Colonic mucosa (tissue), 4 donors: ENCODE data around the gene PLEKHA6. TPM values are rescaled to one million over a fixed set of nuclear protein-coding genes. Genes with fewer than 3 reads are reported as not detected.

Experiments
- DNase-seq: peaks from one replicate; pipeline ENCODE4 v3.0.0-alpha.2; 2020
- H3K27ac ChIP-seq: fragments of 200-600 bp; one replicate; pipeline ENCODE4 v1.8.0; 2021
- H3K27me3 ChIP-seq: fragments of 200-600 bp; one replicate; pipeline ENCODE4 v1.8.0; 2021
- H3K36me3 ChIP-seq: fragments of 200-600 bp; one replicate; pipeline ENCODE4 v1.8.0; 2021
- H3K4me1 ChIP-seq: fragments of 200-600 bp; one replicate; pipeline ENCODE4 v1.8.0; 2021; ENCODE audit warnings: mild to moderate bottlenecking
- H3K4me3 ChIP-seq: fragments of 200-600 bp; one replicate; pipeline ENCODE4 v1.8.0; 2021
- H3K9ac ChIP-seq, 2 donors: one replicate each; pipeline ENCODE4 v1.7.0; 2013; ENCODE audit warnings: control low read depth in 2 of 2, low read depth in 2 of 2, low read length in 2 of 2
- H3K9me3 ChIP-seq: fragments of 200-600 bp; one replicate; pipeline ENCODE4 v1.8.0; 2021
- CTCF ChIP-seq: fragments of 200-600 bp; IDR thresholded peaks from one replicate; pipeline ENCODE4 v1.8.0; 2022; ENCODE audit warnings: antibody characterized with exemption, mild to moderate bottlenecking
- intact Hi-C: fragments of 100-400 bp; cut with DNase I; formaldehyde crosslinking; loops from one replicate; pipeline ENCODE4 v1.14.1; 2022
- total RNA-seq, 2 donors: library from RNA; stranded (reverse); fragmentation: NEBNext Ultra II Directional in 1 of 2; extraction: Animal tissue kit (Norgen Biotek cat#: 25700) in 1 of 2; gene quantifications; one replicate each; pipeline ENCODE4 v1.2.1, GENCODE V29; 2021
- donor health status: healthy.
- donor health status: DM: no; HTN: no; CAD: no.
- donor health status: DM: no; HTN: no; CAD: no.

PLEKHA6 gene
- total RNA-seq, 2 donors from 2014 or later = 84.5 to 165 TPM

DNA sequence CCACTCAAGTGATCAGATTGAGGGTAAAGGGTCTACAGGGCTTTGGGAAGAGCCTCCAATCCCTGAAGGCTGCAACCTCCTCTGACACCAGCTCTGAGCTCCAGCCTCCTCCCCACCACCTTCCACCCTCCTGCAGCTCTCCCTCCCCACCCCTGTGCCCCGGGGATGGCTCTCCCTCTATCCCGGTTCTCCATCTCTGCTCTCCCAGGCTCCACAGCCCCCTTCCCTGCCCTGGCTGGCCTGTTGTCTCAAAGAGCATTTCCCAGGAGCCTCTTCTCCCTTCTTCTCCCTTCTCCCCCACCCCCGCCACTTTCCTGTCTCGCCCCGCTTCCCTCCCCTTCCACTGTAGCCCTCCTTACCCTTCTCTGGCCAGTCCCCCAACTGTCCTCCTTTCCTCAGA lies 1.1 kb downstream of the PLEKHA6 start:
- H3K9ac ChIP-seq = no peak overlapping the region
- TF ChIP-seq CTCF = no peak
- intact Hi-C loops = no loop called here
- no peak for DNase-seq
- no peaks in the 10 kb centered on the region for H3K36me3 ChIP-seq
- no peak overlapping the region for H3K4me3 ChIP-seq
- no peak overlapping the region for H3K27ac ChIP-seq
- no peaks in the 10 kb centered on the region for H3K27me3 ChIP-seq
- no peaks in the 10 kb centered on the region for H3K9me3 ChIP-seq
- no peaks in the 10 kb centered on the region for H3K4me1 ChIP-seq

DNA sequence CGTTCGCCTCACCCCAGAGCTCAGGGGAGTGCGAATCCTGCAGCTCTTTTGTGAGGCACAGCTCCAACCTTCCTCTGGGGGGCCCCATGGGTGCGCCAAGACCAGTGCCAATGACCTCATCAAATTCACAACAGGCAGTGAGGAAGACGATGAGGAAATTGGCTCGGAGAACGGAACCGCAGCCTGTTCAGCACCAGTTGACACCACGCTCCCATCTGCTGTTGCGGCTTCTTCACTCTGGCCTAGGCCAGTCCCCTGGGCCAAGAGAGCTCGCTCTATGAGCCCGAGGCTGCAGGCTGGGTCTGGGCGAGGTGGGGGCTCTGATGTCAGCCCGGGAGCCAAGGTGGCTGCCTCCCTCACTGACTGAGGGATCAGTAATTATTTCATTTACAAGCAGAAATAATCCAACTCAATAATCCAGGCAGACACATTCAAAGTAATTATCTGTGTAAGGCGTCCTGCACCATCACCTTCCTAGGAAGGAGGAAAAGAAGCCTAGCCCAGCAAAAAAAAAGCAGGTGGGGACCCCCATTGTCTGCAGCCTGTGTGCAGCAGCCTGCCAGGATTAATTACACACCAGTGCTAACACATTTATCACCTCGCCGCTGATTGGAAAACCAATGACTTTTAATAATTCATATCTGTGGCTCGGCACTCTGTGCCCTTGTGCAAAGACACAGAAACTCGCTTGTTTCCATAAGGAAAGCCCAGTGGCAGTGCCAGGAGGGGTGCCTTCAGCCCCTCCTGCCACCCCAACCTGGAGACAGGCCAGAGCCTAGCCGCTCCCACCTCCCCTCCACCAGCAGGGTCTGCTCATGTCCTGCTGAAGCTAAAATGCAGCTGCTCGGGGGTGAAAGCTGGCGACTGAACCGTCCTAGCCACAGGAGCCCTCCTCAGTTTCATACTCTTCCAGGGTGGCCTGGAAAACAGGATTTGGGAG lies 1.9 kb downstream of the PLEKHA6 start:
- H3K9me3 ChIP-seq = no peaks in the 10 kb centered on the region
- H3K27me3 ChIP-seq = no peaks in the 10 kb centered on the region
- no peak overlapping the region for H3K9ac ChIP-seq
- no peak overlapping the region for H3K27ac ChIP-seq
- H3K4me1 ChIP-seq = no peaks in the 10 kb centered on the region
- H3K4me3 ChIP-seq = no peak overlapping the region
- DNase-seq = no peak
- no peaks in the 10 kb centered on the region for H3K36me3 ChIP-seq
- no peak for TF ChIP-seq CTCF
- intact Hi-C loops = no loop called here

- no peak overlapping the region for H3K27ac ChIP-seq
- TF ChIP-seq CTCF = no peak
- H3K27me3 ChIP-seq = no peaks in the 10 kb centered on the region
- intact Hi-C loops = no loop called here
- H3K4me3 ChIP-seq = no peak overlapping the region
- H3K9ac ChIP-seq = no peak overlapping the region
- H3K36me3 ChIP-seq = no peaks in the 10 kb centered on the region
- H3K4me1 ChIP-seq = no peaks in the 10 kb centered on the region
- DNase-seq = no peak
- no peaks in the 10 kb centered on the region for H3K9me3 ChIP-seq
Observed at GRCh38 chr1:204356997-204357396, 2.7 kb downstream of the PLEKHA6 start.

DNA sequence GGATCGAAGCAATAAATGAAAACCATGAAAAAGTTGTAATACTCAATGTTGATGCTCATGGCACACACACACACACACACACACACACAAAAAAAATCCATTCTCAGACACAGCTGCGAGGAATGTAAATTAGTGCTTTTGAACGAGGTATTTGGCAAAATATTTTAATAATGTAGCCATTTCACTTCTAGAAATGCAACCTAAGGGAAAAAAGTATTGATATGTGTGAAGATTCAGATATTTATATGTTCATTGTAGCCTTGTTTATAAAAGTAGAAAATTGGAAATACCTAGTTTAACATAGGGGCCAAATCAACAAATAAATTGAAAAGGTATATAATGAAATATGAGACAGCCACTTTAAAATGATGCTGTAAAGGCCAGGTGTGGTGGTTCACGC lies 3.8 kb downstream of the PLEKHA6 start:
- Histone ChIP-seq H3K36me3 (no peaks in the 10 kb centered on the region), H3K4me3 (no peak overlapping the region), H3K27me3 (no peaks in the 10 kb centered on the region), H3K9me3 (no peaks in the 10 kb centered on the region), H3K4me1 (peaks cover 5% of the 10 kb centered on the region), H3K9ac (no peak overlapping the region), H3K27ac (no peak overlapping the region)
- no peak for TF ChIP-seq CTCF
- no peak for DNase-seq
- intact Hi-C loops = no loop called here

GRCh38 chr1:204354579-204354978 lies 5.2 kb downstream of the PLEKHA6 start:
- H3K4me3 ChIP-seq = no peak overlapping the region
- H3K9ac ChIP-seq = no peak overlapping the region
- no peak for DNase-seq
- peaks cover 14% of the 10 kb centered on the region for H3K4me1 ChIP-seq
- H3K36me3 ChIP-seq = no peaks in the 10 kb centered on the region
- H3K27ac ChIP-seq = no peak overlapping the region
- no peaks in the 10 kb centered on the region for H3K9me3 ChIP-seq
- intact Hi-C loops = no loop called here
- H3K27me3 ChIP-seq = no peaks in the 10 kb centered on the region
- no peak for TF ChIP-seq CTCF
